ENCODE data around the gene PPP1R13B.

- TF ChIP-seq CTCF (IDR thresholded peaks at IDR 0.05) (no peak), POLR2A (IDR thresholded peaks at IDR 0.05) (no peak)
These were observed 15.3 kb downstream of the PPP1R13B start for GRCh38 chr14:103832046-103832445.
